HepG2 (cell line): Measurements from ENCODE around the gene ANKZF1. TPM values are rescaled to one million over a fixed set of nuclear protein-coding genes. Genes with fewer than 3 reads are reported as not detected.

Source experiments
- ADNP ChIP-seq: sonication (generic); formaldehyde crosslinking; IDR thresholded peaks from 2 replicates; pipeline ENCODE4 v1.4.0; 2020; ENCODE audit warnings: missing genetic modification reagents
- E2F1 ChIP-seq: sonication (generic); formaldehyde crosslinking; IDR thresholded peaks from 2 replicates; pipeline ENCODE4 v1.5.0; 2020; ENCODE audit warnings: missing genetic modification reagents
- ELF1 ChIP-seq: sonication (generic); formaldehyde crosslinking; IDR thresholded peaks from 2 replicates; pipeline ENCODE4 v1.4.0; 2020; ENCODE audit warnings: missing genetic modification reagents
- ERF ChIP-seq: IDR thresholded peaks from 2 replicates; pipeline ENCODE4 v1.6.1; 2018; ENCODE audit warnings: missing biosample characterization, missing genetic modification reagents
- FIP1L1 ChIP-seq: fragments of 200-400 bp; formaldehyde crosslinking; IDR thresholded peaks from 2 replicates; pipeline ENCODE4 v1.6.1; 2018; ENCODE audit warnings: low read depth, mild to moderate bottlenecking, low read length, moderate library complexity, borderline replicate concordance; ENCODE audit not compliant: insufficient read depth
- FLYWCH1 ChIP-seq: sonication (generic); formaldehyde crosslinking; IDR thresholded peaks from 2 replicates; pipeline ENCODE4 v1.8.1; 2023; ENCODE audit warnings: mild to moderate bottlenecking, missing genetic modification reagents
- FOXM1 ChIP-seq: sonication (generic); formaldehyde crosslinking; IDR thresholded peaks from 2 replicates; pipeline ENCODE4 v1.5.0; 2020; ENCODE audit warnings: missing genetic modification reagents
- HCFC1 ChIP-seq: fragments of 150-350 bp; IDR thresholded peaks from 2 replicates; pipeline ENCODE4 v1.6.1; 2014; ENCODE audit warnings: low read depth, low read length
- HINFP ChIP-seq: sonication (generic); formaldehyde crosslinking; IDR thresholded peaks from 2 replicates; pipeline ENCODE4 v1.4.0; 2020; ENCODE audit warnings: low read depth, mild to moderate bottlenecking, missing genetic modification reagents
- KMT2B ChIP-seq: IDR thresholded peaks from 2 replicates; pipeline ENCODE4 v1.6.1; 2016; ENCODE audit warnings: missing genetic modification reagents, missing compliant biosample characterization
- MED1 ChIP-seq: sonication (generic); formaldehyde crosslinking; IDR thresholded peaks from 2 replicates; pipeline ENCODE4 v1.4.0; 2020; ENCODE audit warnings: missing genetic modification reagents
- NFRKB ChIP-seq: fragments of 450-650 bp; IDR thresholded peaks from 2 replicates; pipeline ENCODE4 v1.6.1; 2017
- PHB2 ChIP-seq: fragments of 450-650 bp; IDR thresholded peaks from 2 replicates; pipeline ENCODE4 v1.6.1; 2018; ENCODE audit not compliant: partially characterized antibody
- RXRA ChIP-seq: sonication (generic); formaldehyde crosslinking; IDR thresholded peaks from 2 replicates; pipeline ENCODE4 v1.5.1; 2020; ENCODE audit warnings: missing genetic modification reagents
- TBX3 ChIP-seq: fragments of 450-650 bp; IDR thresholded peaks from 2 replicates; pipeline ENCODE4 v1.6.1; 2017; ENCODE audit warnings: antibody characterized with exemption, mild to moderate bottlenecking, inconsistent platforms, borderline replicate concordance
- TEAD3 ChIP-seq: optimal IDR thresholded peaks from 2 replicates; pipeline ENCODE3; 2016; ENCODE audit warnings: borderline replicate concordance
- U2AF2 ChIP-seq: fragments of 200-400 bp; formaldehyde crosslinking; IDR thresholded peaks from 2 replicates; pipeline ENCODE4 v1.6.1; 2017; ENCODE audit warnings: low read depth, mild to moderate bottlenecking, low read length
- ZNF253 ChIP-seq: sonication (generic); formaldehyde crosslinking; IDR thresholded peaks from 2 replicates; pipeline ENCODE4 v1.8.0; 2022; ENCODE audit warnings: mild to moderate bottlenecking, missing genetic modification reagents, borderline replicate concordance
- ZNF292 ChIP-seq: sonication (generic); formaldehyde crosslinking; IDR thresholded peaks from 2 replicates; pipeline ENCODE4 v1.8.1; 2022; ENCODE audit warnings: mild to moderate bottlenecking, low read depth, missing genetic modification reagents, borderline replicate concordance
- ZNF296 ChIP-seq: sonication (generic); formaldehyde crosslinking; conservative IDR thresholded peaks from 2 replicates; pipeline ENCODE4 v1.5.0; 2020; ENCODE audit warnings: mild to moderate bottlenecking, missing genetic modification reagents
- ZNF33A ChIP-seq: sonication (generic); formaldehyde crosslinking; IDR thresholded peaks from 2 replicates; pipeline ENCODE4 v1.5.1; 2020; ENCODE audit warnings: missing genetic modification reagents, mild to moderate bottlenecking, moderate library complexity, borderline replicate concordance
- ZNF367 ChIP-seq: sonication (generic); formaldehyde crosslinking; IDR thresholded peaks from 2 replicates; pipeline ENCODE4 v1.4.0; 2020; ENCODE audit warnings: missing genetic modification reagents, borderline replicate concordance
- ZNF607 ChIP-seq: sonication (generic); formaldehyde crosslinking; IDR thresholded peaks from 2 replicates; pipeline ENCODE4 v1.5.1; 2020; ENCODE audit warnings: missing genetic modification reagents, mild to moderate bottlenecking, borderline replicate concordance
- ZNF720 ChIP-seq: sonication (generic); formaldehyde crosslinking; IDR thresholded peaks from 2 replicates; pipeline ENCODE4 v1.4.0; 2020; ENCODE audit warnings: missing genetic modification reagents
- ZNF781 ChIP-seq: sonication (generic); formaldehyde crosslinking; IDR thresholded peaks from 2 replicates; pipeline ENCODE4 v1.5.1; 2020; ENCODE audit warnings: borderline replicate concordance, mild to moderate bottlenecking, missing genetic modification reagents; ENCODE audit errors: not compliant biosample characterization
- ZNF816 ChIP-seq: sonication (generic); formaldehyde crosslinking; IDR thresholded peaks from 2 replicates; pipeline ENCODE4 v1.8.0; 2022; ENCODE audit warnings: missing genetic modification reagents, mild to moderate bottlenecking, borderline replicate concordance
- ZSCAN12 ChIP-seq: sonication (generic); formaldehyde crosslinking; IDR thresholded peaks from 2 replicates; pipeline ENCODE4 v1.9.0; 2021; ENCODE audit warnings: mild to moderate bottlenecking, missing genetic modification reagents
- polyA plus RNA-seq, 8 experiments: library from polyadenylated mRNA; depleted of rRNA in 3 of 8; stranded (reverse) in 7 of 8; unstranded in 1 of 8; fragments of >200 nt; fragmentation: Illumina TruSeq in 4 of 8; extraction: Trizol in 4 of 8; gene quantifications; 2 replicates each; pipeline versions ENCODE4 v1.2.1 to v1.2.3, GENCODE V29; 2011 to 2016; ENCODE audit warnings: low read depth in 4 of 8, missing spikeins in 1 of 8, mixed read lengths in 1 of 8; ENCODE audit not compliant: insufficient read depth in 1 of 8
- total RNA-seq, 5 experiments: library from RNA; depleted of rRNA; stranded (reverse); fragments of >200 nt; fragmentation: Illumina TruSeq; extraction: Trizol; gene quantifications; 2 replicates each; pipeline ENCODE4 v1.2.3, GENCODE V29; 2016; ENCODE audit warnings: low read depth in 1 of 5
- TF ChIP-seq, protein P1 (sequence below): IDR thresholded peaks from 2 replicates; pipeline ENCODE4 v1.6.1; 2016; ENCODE audit warnings: low read depth, borderline replicate concordance
- TF ChIP-seq, protein P2 (sequence below): sonication (generic); formaldehyde crosslinking; IDR thresholded peaks from 2 replicates; pipeline ENCODE4 v1.4.0; 2020; ENCODE audit warnings: missing genetic modification reagents

The ANKZF1 gene
- total and polyA plus RNA-seq, 2 of the 13 experiments (the other 11 are each of a cell fraction or from before 2014, with no cell fraction given) = 25.3 to 128 TPM

GRCh38 chr2:219230059-219230540, 494 bp downstream of the ANKZF1 start (continued):
- TF ChIP-seq E2F1 (peak; percentile 28; the same call in 1 of the 2 replicates), ELF1 (peak; percentile 75), ZSCAN12 (CRISPR knock-in tag) (no peak), HINFP (CRISPR knock-in tag) (no peak), ZNF296 (CRISPR knock-in tag) (0 out of 2 replicates have a peak, but pooled peaks have one; percentile 65), ZNF33A (CRISPR knock-in tag) (no peak), KMT2B (CRISPR knock-in tag) (no peak), FLYWCH1 (CRISPR knock-in tag) (no peak), ZNF781 (CRISPR knock-in tag) (peak; percentile 80), TEAD3 (CRISPR knock-in tag) (peak; percentile 46), FIP1L1 (no peak), PHB2 (no peak), ZNF816 (CRISPR knock-in tag) (0 out of 2 replicates have a peak, but pooled peaks have one; percentile 2), HCFC1 (no peak), ERF (CRISPR knock-in tag) (0 out of 2 replicates have a peak, but pooled peaks have one; percentile 4), ADNP (no peak), ZNF292 (CRISPR knock-in tag) (0 out of 2 replicates have a peak, but pooled peaks have one; percentile 25), ZNF607 (no peak), ZNF253 (CRISPR knock-in tag) (0 out of 2 replicates have a peak, but pooled peaks have one; percentile 9), U2AF2 (no peak), MED1 (CRISPR knock-in tag) (peak; percentile 21; the same call in 1 of the 2 replicates), NFRKB (no peak), RXRA (no peak), ZNF720 (CRISPR knock-in tag) (no peak), TBX3 (no peak), FOXM1 (CRISPR knock-in tag) (no peak), ZNF367 (CRISPR knock-in tag) (0 out of 2 replicates have a peak, but pooled peaks have one; percentile 15)
- TF ChIP-seq, protein P1, sequence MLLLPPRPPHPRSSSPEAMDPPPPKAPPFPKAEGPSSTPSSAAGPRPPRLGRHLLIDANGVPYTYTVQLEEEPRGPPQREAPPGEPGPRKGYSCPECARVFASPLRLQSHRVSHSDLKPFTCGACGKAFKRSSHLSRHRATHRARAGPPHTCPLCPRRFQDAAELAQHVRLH = no peak
- TF ChIP-seq, protein P2, sequence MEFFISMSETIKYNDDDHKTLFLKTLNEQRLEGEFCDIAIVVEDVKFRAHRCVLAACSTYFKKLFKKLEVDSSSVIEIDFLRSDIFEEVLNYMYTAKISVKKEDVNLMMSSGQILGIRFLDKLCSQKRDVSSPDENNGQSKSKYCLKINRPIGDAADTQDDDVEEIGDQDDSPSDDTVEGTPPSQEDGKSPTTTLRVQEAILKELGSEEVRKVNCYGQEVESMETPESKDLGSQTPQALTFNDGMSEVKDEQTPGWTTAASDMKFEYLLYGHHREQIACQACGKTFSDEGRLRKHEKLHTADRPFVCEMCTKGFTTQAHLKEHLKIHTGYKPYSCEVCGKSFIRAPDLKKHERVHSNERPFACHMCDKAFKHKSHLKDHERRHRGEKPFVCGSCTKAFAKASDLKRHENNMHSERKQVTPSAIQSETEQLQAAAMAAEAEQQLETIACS (CRISPR knock-in tag) = no peak
